HepG2 (cell line): ENCODE results near the gene SEC16A. TPM values are rescaled to one million over a fixed set of nuclear protein-coding genes. Genes with fewer than 3 reads are reported as not detected.

ENCODE experiments used
- MYC ChIP-seq: sonication (generic); formaldehyde crosslinking; IDR thresholded peaks from 2 replicates; pipeline ENCODE4 v1.9.0; 2021; ENCODE audit warnings: missing genetic modification reagents, borderline replicate concordance
- ZBTB7A ChIP-seq: sonication (generic); formaldehyde crosslinking; IDR thresholded peaks from 2 replicates; pipeline ENCODE4 v1.8.0; 2022; ENCODE audit warnings: mild to moderate bottlenecking, missing genetic modification reagents
- ZNF337 ChIP-seq: sonication (generic); formaldehyde crosslinking; IDR thresholded peaks from 2 replicates; pipeline ENCODE4 v1.5.1; 2020; ENCODE audit warnings: missing genetic modification reagents, low read depth, mild to moderate bottlenecking, borderline replicate concordance
- ZNF382 ChIP-seq: sonication (generic); formaldehyde crosslinking; IDR thresholded peaks from 2 replicates; pipeline ENCODE4 v1.5.0; 2020; ENCODE audit warnings: missing genetic modification reagents, mild to moderate bottlenecking, borderline replicate concordance
- polyA plus RNA-seq, 8 experiments: library from polyadenylated mRNA; depleted of rRNA in 3 of 8; stranded (reverse) in 7 of 8; unstranded in 1 of 8; fragments of >200 nt; fragmentation: Illumina TruSeq in 4 of 8; extraction: Trizol in 4 of 8; gene quantifications; 2 replicates each; pipeline versions ENCODE4 v1.2.1 to v1.2.3, GENCODE V29; 2011 to 2016; ENCODE audit warnings: low read depth in 4 of 8, missing spikeins in 1 of 8, mixed read lengths in 1 of 8; ENCODE audit not compliant: insufficient read depth in 1 of 8
- total RNA-seq, 5 experiments: library from RNA; depleted of rRNA; stranded (reverse); fragments of >200 nt; fragmentation: Illumina TruSeq; extraction: Trizol; gene quantifications; 2 replicates each; pipeline ENCODE4 v1.2.3, GENCODE V29; 2016; ENCODE audit warnings: low read depth in 1 of 5
- TF ChIP-seq, protein P1 (sequence below): sonication (generic); formaldehyde crosslinking; IDR thresholded peaks from 2 replicates; pipeline ENCODE4 v1.4.0; 2020; ENCODE audit warnings: mild to moderate bottlenecking, missing genetic modification reagents
- TF ChIP-seq, protein P2 (sequence below): IDR thresholded peaks from 2 replicates; pipeline ENCODE4 v1.6.1; 2018; ENCODE audit warnings: missing genetic modification reagents, mild to moderate bottlenecking, missing compliant biosample characterization
- TF ChIP-seq, protein P3 (sequence below): sonication (generic); formaldehyde crosslinking; IDR thresholded peaks from 2 replicates; pipeline ENCODE4 v1.5.1; 2020; ENCODE audit warnings: mild to moderate bottlenecking, missing genetic modification reagents, moderate library complexity
- TF ChIP-seq, protein P4 (sequence below): sonication (generic); formaldehyde crosslinking; IDR thresholded peaks from 2 replicates; pipeline ENCODE4 v1.5.1; 2020; ENCODE audit warnings: mild to moderate bottlenecking, missing genetic modification reagents, borderline replicate concordance

The SEC16A gene
- total and polyA plus RNA-seq, 2 of the 13 experiments (the other 11 are each of a cell fraction or from before 2014, with no cell fraction given), result 15.9 to 18.9 TPM

DNA sequence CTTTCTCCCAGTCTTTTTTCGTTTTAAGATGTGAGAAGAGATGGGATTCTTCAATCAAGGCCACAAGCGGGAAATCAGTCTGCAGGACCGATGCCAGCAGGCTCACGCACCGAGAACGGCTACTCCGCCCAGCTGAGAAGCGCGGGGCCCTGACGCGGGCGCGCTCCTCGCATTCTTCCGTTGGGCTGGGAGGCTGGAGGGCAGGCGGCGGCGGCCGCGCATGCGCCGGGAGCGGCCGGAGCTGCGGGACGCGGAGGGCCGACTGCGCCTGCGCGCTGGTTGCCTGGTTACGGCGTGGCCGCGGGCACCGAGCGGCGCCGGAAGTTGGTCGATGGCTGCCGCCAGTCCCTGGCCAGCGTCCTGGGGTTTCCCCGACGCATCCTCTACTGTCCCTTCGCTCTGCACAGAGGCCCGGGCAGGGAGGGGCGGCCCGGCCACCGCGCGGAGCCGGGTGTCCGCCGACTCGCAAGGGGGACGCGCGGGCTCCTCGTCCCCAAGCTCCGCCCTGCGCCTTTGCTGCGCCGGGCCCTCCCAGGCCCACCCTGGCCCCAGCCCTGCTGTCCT is 831 bp upstream of the SEC16A start (continued):
- TF ChIP-seq, protein P1, sequence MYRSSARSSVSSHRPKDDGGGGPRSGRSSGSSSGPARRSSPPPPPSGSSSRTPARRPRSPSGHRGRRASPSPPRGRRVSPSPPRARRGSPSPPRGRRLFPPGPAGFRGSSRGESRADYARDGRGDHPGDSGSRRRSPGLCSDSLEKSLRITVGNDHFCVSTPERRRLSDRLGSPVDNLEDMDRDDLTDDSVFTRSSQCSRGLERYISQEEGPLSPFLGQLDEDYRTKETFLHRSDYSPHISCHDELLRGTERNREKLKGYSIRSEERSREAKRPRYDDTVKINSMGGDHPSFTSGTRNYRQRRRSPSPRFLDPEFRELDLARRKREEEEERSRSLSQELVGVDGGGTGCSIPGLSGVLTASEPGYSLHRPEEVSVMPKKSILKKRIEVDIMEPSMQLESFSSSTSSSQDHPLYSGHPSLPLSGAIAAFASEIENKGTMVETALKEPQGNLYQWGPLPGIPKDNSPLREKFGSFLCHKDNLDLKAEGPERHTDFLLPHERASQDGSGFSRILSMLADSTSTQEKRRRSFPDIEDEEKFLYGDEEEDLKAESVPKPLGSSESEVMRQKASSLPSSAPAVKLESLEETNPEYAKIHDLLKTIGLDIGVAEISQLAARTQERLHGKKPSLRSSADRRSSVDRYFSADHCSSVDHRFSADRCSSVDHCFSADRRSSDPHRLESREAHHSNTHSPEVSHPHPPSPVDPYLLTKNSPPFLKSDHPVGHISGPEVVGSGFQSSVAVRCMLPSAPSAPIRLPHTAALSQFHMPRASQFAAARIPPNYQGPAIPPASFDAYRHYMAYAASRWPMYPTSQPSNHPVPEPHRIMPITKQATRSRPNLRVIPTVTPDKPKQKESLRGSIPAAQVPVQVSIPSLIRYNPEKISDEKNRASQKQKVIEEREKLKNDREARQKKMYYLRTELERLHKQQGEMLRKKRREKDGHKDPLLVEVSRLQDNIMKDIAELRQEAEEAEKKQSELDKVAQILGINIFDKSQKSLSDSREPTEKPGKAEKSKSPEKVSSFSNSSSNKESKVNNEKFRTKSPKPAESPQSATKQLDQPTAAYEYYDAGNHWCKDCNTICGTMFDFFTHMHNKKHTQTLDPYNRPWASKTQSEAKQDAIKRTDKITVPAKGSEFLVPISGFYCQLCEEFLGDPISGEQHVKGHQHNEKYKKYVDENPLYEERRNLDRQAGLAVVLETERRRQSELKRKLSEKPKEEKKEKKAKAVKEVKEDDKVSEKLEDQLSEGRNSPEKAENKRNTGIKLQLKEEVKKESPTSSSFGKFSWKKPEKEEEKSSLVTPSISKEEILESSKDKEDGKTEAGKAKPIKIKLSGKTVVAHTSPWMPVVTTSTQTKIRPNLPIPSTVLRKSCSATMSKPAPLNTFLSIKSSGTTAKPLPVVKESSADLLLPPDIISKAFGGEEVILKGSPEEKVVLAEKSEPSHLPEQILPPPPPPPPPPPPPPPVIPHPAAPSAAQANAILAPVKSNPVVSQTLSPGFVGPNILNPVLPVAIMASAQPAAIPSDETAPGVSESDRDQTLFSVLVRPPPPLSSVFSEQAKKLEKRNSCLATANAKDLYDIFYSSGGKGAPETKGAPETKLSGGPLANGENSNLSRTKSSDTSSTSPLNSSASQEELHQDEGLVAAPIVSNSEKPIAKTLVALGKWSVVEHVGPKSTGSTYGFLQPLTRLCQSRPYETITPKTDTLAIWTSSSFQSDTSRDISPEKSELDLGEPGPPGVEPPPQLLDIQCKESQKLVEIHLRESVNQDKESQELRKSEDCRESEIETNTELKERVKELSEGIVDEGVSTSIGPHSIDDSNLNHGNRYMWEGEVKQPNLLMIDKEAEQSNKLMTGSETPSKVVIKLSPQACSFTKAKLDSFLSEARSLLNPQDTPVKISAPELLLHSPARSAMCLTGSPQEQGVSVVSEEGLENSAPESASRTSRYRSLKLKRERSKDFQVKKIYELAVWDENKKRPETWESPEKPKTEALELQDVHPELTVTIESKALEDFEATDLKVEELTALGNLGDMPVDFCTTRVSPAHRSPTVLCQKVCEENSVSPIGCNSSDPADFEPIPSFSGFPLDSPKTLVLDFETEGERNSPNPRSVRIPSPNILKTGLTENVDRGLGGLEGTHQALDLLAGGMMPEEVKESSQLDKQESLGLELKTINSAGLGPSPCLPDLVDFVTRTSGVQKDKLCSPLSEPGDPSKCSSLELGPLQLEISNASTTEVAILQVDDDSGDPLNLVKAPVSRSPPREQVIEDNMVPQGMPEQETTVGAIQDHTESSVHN (CRISPR knock-in tag), result 0 out of 2 replicates have a peak, but pooled peaks have one; percentile 62
- no peak for TF ChIP-seq ZNF337
- TF ChIP-seq, protein P2, sequence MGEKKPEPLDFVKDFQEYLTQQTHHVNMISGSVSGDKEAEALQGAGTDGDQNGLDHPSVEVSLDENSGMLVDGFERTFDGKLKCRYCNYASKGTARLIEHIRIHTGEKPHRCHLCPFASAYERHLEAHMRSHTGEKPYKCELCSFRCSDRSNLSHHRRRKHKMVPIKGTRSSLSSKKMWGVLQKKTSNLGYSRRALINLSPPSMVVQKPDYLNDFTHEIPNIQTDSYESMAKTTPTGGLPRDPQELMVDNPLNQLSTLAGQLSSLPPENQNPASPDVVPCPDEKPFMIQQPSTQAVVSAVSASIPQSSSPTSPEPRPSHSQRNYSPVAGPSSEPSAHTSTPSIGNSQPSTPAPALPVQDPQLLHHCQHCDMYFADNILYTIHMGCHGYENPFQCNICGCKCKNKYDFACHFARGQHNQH (CRISPR knock-in tag), result peak; percentile 33; the same call in 1 of the 2 replicates
- TF ChIP-seq ZBTB7A (CRISPR knock-in tag), result no peak
- TF ChIP-seq ZNF382 (CRISPR knock-in tag), result no peak
- TF ChIP-seq, protein P3, sequence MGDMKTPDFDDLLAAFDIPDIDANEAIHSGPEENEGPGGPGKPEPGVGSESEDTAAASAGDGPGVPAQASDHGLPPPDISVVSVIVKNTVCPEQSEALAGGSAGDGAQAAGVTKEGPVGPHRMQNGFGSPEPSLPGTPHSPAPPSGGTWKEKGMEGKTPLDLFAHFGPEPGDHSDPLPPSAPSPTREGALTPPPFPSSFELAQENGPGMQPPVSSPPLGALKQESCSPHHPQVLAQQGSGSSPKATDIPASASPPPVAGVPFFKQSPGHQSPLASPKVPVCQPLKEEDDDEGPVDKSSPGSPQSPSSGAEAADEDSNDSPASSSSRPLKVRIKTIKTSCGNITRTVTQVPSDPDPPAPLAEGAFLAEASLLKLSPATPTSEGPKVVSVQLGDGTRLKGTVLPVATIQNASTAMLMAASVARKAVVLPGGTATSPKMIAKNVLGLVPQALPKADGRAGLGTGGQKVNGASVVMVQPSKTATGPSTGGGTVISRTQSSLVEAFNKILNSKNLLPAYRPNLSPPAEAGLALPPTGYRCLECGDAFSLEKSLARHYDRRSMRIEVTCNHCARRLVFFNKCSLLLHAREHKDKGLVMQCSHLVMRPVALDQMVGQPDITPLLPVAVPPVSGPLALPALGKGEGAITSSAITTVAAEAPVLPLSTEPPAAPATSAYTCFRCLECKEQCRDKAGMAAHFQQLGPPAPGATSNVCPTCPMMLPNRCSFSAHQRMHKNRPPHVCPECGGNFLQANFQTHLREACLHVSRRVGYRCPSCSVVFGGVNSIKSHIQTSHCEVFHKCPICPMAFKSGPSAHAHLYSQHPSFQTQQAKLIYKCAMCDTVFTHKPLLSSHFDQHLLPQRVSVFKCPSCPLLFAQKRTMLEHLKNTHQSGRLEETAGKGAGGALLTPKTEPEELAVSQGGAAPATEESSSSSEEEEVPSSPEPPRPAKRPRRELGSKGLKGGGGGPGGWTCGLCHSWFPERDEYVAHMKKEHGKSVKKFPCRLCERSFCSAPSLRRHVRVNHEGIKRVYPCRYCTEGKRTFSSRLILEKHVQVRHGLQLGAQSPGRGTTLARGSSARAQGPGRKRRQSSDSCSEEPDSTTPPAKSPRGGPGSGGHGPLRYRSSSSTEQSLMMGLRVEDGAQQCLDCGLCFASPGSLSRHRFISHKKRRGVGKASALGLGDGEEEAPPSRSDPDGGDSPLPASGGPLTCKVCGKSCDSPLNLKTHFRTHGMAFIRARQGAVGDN (CRISPR knock-in tag), result peak; percentile 48
- TF ChIP-seq, protein P4, sequence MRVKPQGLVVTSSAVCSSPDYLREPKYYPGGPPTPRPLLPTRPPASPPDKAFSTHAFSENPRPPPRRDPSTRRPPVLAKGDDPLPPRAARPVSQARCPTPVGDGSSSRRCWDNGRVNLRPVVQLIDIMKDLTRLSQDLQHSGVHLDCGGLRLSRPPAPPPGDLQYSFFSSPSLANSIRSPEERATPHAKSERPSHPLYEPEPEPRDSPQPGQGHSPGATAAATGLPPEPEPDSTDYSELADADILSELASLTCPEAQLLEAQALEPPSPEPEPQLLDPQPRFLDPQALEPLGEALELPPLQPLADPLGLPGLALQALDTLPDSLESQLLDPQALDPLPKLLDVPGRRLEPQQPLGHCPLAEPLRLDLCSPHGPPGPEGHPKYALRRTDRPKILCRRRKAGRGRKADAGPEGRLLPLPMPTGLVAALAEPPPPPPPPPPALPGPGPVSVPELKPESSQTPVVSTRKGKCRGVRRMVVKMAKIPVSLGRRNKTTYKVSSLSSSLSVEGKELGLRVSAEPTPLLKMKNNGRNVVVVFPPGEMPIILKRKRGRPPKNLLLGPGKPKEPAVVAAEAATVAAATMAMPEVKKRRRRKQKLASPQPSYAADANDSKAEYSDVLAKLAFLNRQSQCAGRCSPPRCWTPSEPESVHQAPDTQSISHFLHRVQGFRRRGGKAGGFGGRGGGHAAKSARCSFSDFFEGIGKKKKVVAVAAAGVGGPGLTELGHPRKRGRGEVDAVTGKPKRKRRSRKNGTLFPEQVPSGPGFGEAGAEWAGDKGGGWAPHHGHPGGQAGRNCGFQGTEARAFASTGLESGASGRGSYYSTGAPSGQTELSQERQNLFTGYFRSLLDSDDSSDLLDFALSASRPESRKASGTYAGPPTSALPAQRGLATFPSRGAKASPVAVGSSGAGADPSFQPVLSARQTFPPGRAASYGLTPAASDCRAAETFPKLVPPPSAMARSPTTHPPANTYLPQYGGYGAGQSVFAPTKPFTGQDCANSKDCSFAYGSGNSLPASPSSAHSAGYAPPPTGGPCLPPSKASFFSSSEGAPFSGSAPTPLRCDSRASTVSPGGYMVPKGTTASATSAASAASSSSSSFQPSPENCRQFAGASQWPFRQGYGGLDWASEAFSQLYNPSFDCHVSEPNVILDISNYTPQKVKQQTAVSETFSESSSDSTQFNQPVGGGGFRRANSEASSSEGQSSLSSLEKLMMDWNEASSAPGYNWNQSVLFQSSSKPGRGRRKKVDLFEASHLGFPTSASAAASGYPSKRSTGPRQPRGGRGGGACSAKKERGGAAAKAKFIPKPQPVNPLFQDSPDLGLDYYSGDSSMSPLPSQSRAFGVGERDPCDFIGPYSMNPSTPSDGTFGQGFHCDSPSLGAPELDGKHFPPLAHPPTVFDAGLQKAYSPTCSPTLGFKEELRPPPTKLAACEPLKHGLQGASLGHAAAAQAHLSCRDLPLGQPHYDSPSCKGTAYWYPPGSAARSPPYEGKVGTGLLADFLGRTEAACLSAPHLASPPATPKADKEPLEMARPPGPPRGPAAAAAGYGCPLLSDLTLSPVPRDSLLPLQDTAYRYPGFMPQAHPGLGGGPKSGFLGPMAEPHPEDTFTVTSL (CRISPR knock-in tag), result no peak
- peak; percentile 30; the same call in 1 of the 2 replicates for TF ChIP-seq MYC (CRISPR knock-in tag)
